ENCODE measurements around the gene PDE11A. TPM values are rescaled to one million over a fixed set of nuclear protein-coding genes. Genes with fewer than 3 reads are reported as not detected.
A peak's percentile ranks its signal among the peaks of the same experiment; 100 is the strongest.

Gene PDE11A
- total RNA-seq, 1 donor from 2014 or later, result 1.2 TPM

DNA sequence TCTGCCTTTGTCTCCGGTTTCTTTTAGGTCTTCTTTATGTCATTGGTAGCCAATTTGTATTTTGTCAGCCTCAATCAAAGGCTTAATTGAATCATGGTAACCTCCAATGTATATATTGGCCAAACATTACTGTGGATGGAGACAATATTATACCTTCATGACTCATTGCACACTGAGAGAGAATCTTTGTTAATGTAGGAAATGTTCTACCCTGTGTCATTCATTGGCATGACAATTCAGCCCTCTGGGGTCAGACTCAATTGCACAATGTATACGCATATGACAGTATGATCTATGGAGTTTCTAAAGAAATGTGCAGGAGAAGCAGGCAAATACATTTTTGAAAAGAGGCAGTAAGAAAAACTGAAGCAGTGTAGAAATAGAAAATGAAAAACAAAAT lies 162.6 kb downstream of the PDE11A start:
- no peak for DNase-seq (ENCODE audit: low read depth)
- TF ChIP-seq, protein P1, sequence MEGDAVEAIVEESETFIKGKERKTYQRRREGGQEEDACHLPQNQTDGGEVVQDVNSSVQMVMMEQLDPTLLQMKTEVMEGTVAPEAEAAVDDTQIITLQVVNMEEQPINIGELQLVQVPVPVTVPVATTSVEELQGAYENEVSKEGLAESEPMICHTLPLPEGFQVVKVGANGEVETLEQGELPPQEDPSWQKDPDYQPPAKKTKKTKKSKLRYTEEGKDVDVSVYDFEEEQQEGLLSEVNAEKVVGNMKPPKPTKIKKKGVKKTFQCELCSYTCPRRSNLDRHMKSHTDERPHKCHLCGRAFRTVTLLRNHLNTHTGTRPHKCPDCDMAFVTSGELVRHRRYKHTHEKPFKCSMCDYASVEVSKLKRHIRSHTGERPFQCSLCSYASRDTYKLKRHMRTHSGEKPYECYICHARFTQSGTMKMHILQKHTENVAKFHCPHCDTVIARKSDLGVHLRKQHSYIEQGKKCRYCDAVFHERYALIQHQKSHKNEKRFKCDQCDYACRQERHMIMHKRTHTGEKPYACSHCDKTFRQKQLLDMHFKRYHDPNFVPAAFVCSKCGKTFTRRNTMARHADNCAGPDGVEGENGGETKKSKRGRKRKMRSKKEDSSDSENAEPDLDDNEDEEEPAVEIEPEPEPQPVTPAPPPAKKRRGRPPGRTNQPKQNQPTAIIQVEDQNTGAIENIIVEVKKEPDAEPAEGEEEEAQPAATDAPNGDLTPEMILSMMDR (conservative IDR thresholded peaks at IDR 0.05; ENCODE audit: low read depth, low read length), result no peak
- H3K4me3 ChIP-seq (ENCODE audit: low read depth, low read length), result no peak overlapping the region

DNA sequence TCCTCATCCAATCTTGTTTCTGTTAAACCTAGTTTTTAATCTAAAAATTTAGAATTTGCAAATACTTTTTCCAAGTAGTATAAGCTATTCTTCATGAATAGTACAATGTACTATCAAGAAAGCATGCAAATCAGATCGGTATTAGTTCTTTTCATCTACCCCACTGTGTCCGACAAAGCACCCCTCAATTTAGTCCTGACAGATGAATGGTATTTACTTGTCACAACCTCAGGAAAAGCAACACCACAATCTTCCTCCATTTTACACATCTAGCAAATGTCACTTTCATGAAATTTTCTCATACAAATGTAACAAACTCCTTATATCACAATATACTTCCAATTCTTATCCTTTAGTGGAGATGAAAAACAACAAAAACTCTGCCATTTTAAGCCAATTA lies 163.8 kb downstream of the PDE11A start:
- no peak for DNase-seq (ENCODE audit: low read depth)
- no peak overlapping the region for H3K4me3 ChIP-seq (ENCODE audit: low read depth, low read length)
- TF ChIP-seq, protein P1 (conservative IDR thresholded peaks at IDR 0.05; ENCODE audit: low read depth, low read length), result no peak

DNA sequence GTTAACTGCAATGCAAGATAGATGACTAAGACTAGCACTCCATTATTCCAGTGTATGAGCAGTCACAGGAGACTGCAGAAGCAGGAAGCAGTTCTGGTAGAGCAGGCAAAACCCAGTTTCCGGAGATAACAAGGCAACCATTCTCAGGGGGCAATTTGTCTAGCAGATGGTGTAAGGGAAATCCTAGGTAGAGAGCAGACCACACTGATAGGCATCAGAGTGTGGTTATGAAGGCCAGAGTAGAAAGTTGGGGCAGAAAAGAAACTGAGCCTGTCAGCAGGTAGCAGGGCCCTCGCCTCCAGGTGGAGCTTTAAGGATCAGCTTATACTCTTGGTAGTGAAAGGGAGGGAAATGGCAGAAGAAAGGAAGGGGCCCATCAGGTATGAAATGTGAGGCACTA lies 164.4 kb downstream of the PDE11A start:
- no peak overlapping the region for H3K4me3 ChIP-seq (ENCODE audit: low read depth, low read length)
- TF ChIP-seq, protein P1 (conservative IDR thresholded peaks at IDR 0.05; ENCODE audit: low read depth, low read length), result no peak
- no peak for DNase-seq (ENCODE audit: low read depth)

DNA sequence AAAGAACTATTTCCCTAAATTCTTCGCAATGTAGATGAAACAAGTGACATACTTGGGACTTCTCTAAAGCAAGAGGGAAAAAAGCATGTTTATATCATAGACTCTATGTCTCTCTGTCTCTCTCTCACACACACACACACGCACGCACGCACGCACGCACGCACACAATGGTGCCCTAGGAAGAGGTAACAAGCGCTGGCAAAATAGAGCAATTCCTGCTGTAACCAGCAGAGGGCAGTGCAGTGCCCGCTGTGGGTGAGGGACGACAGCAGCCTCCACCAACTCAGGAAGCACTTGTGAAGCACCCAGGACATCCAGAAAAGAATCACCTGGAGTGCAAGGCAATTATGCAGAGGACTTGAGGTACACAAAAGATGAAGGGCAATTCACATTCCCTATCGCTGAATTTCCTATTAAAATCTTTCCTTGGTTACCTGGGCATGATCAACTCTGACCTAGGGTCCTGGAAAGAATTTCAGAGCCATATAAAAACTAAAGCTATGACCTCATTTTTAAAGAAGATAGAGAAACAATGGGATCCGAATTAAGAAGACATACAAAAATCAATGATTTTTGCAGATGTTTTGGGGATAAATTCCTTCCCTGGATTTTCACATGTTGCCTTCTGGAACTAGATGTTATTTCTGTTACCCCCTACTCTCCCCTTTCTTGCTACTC lies 166.4 kb downstream of the PDE11A start:
- peak overlapping the region; percentile 4 for H3K4me3 ChIP-seq (ENCODE audit: low read depth, low read length)
- no peak for DNase-seq (ENCODE audit: low read depth)
- TF ChIP-seq, protein P1 (conservative IDR thresholded peaks at IDR 0.05; ENCODE audit: low read depth, low read length), result peak; percentile 99

DNA sequence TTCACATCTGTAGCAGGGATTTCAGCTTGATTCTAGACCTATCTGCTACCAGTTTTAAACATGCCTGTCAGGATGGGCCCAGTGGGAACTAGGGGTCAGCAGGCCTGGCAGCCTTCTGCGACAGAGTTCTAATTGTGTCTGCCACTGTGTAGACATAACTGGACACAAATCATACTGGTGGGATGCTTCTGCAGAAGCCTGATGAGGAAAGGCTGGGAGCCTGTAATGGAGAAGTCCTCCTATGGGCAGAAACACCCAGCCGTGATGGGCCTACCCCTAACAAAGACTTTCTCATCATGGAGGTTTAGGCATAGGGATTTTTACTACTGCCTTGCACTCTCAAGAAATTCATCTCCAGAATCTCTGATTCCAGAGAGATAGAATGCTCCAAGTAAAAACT lies 166.9 kb downstream of the PDE11A start:
- DNase-seq (ENCODE audit: low read depth), result no peak
- peak overlapping the region; percentile 4 for H3K4me3 ChIP-seq (ENCODE audit: low read depth, low read length)
- TF ChIP-seq, protein P1 (conservative IDR thresholded peaks at IDR 0.05; ENCODE audit: low read depth, low read length), result no peak

DNA sequence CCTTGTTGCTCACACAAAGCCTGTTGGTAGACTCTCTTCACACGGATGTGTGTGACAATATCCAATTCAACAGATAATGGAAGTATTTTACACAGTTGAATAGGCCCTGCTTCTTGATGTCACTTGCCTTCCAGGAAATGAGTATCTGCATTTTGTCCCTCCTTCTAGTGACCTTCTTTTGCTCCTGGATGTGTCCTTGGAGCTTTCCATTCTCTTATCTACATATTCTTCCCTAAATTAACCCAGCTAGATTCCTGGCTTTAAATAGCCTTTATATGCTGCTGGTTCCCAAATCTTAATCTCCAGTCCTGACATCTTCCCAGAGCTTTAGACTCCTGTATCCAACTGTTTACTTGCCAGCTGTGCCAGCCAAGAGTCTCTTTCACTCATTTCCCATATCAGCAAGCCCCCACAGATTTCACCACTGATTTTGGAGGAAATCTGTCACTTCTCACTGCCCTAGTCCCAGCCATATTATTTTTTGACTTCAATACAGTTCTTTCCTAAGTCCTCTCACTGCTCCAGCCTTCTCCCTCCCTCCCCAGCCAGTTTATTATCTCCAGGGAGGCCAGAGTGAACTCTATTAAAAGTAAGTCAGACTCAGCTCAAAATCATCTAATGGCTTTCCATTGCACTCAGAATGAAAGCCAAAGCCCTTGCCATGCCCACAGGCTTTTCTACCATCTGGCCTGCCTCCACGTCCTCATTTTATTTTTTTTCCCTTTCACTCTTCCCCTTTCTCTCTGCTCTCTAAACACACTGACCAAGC lies 170.0 kb downstream of the PDE11A start:
- H3K4me3 ChIP-seq (ENCODE audit: low read depth, low read length), result no peak overlapping the region
- no peak for DNase-seq (ENCODE audit: low read depth)
- TF ChIP-seq, protein P1 (conservative IDR thresholded peaks at IDR 0.05; ENCODE audit: low read depth, low read length), result no peak

Measured in epithelial cell of proximal tubule (primary cell).